Measurements from ENCODE around the gene HJV.
"Not testable (repeated sequence)": the region's sequence is repeated elsewhere in the genome, so short reads cannot be mapped to it uniquely, and the experiment has no call there.

Gene HJV

GRCh38 chr1:146048514-146049115 is 27.1 kb upstream of the HJV start:
- WGBS, result 96% methylated on average over 3 of the region's 8 CpGs

GRCh38 chr1:146046664-146047063 is 25.1 kb upstream of the HJV start:
- no peak overlapping the region for H2BK12ac ChIP-seq (ENCODE audit: low read length in 2 of 2)
- WGBS, result 84% methylated on average over 1 of the region's 1 CpG

More at GRCh38 chr1:146048514-146049115, 27.1 kb upstream of the HJV start:
- DNase-seq, result peak; percentile 49
- not testable (repeated sequence) for H2AK5ac ChIP-seq (ENCODE audit: low read length, severe bottlenecking); H2BK5ac ChIP-seq (ENCODE audit: low read depth, low read length, poor library complexity, severe bottlenecking); H3K9me3 ChIP-seq (ENCODE audit: control insufficient read depth, low read length); H3K4ac ChIP-seq (ENCODE audit: low read depth in 1 of 2, low read length in 2 of 2); H3K4me3 ChIP-seq (ENCODE audit: insufficient read depth in 1 of 2, low read depth in 1 of 2, low read length in 2 of 2); H3K18ac ChIP-seq (ENCODE audit: low read depth in 1 of 2, low read length in 2 of 2); H2BK12ac ChIP-seq (ENCODE audit: low read length in 2 of 2); H3K9ac ChIP-seq (ENCODE audit: low read length); H3K4me2 ChIP-seq (ENCODE audit: low read length, poor library complexity, severe bottlenecking); H2BK15ac ChIP-seq (ENCODE audit: low read depth, poor library complexity, severe bottlenecking); H2AFZ ChIP-seq (ENCODE audit: low read depth, low read length); H2BK120ac ChIP-seq (ENCODE audit: low read depth, low read length); H4K8ac ChIP-seq (ENCODE audit: low read length); H3K23ac ChIP-seq (ENCODE audit: low read length in 2 of 2); H3K27me3 ChIP-seq (ENCODE audit: control insufficient read depth in 1 of 2, insufficient read depth in 1 of 2, low read length in 2 of 2); H3K14ac ChIP-seq (ENCODE audit: low read length in 2 of 2); H4K91ac ChIP-seq (ENCODE audit: low read length); H3K36me3 ChIP-seq (ENCODE audit: control insufficient read depth in 1 of 2, insufficient read depth in 2 of 2, low read depth in 1 of 2, low read length in 2 of 2); H3K79me1 ChIP-seq (replicated peaks; ENCODE audit: low read length, poor library complexity, severe bottlenecking)
- H3K27ac ChIP-seq (ENCODE audit: low read length, poor library complexity, severe bottlenecking), result peak overlapping the region; percentile 17
- peaks cover 10% of the 10 kb centered on the region for H3K4me1 ChIP-seq (ENCODE audit: control insufficient read depth, insufficient read depth, low read depth, low read length)

GRCh38 chr1:146039844-146040194 is 18.3 kb upstream of the HJV start:
- Histone ChIP-seq H3K36me3 (ENCODE audit: control insufficient read depth in 1 of 2, insufficient read depth in 2 of 2, low read depth in 1 of 2, low read length in 2 of 2) (no peaks in the 10 kb centered on the region), H2BK15ac (ENCODE audit: low read depth, poor library complexity, severe bottlenecking) (no peak overlapping the region), H3K4me2 (ENCODE audit: low read length, poor library complexity, severe bottlenecking) (no peak overlapping the region), H3K9me3 (ENCODE audit: control insufficient read depth, low read length) (no peaks in the 10 kb centered on the region), H3K4me1 (ENCODE audit: control insufficient read depth, insufficient read depth, low read depth, low read length) (no peaks in the 10 kb centered on the region), H2BK5ac (ENCODE audit: low read depth, low read length, poor library complexity, severe bottlenecking) (no peak overlapping the region), H3K9ac (ENCODE audit: low read length) (peak overlapping the region; percentile 95), H2AK5ac (ENCODE audit: low read length, severe bottlenecking) (no peak overlapping the region), H3K27me3 (ENCODE audit: control insufficient read depth in 1 of 2, insufficient read depth in 1 of 2, low read length in 2 of 2) (no peaks in the 10 kb centered on the region), H2AFZ (ENCODE audit: low read depth, low read length) (no peak overlapping the region), H3K23ac (ENCODE audit: low read length in 2 of 2) (no peak overlapping the region), H3K4ac (ENCODE audit: low read depth in 1 of 2, low read length in 2 of 2) (no peak overlapping the region), H4K91ac (ENCODE audit: low read length) (no peak overlapping the region), H3K79me1 (replicated peaks; ENCODE audit: low read length, poor library complexity, severe bottlenecking) (no peaks in the 10 kb centered on the region), H3K18ac (ENCODE audit: low read depth in 1 of 2, low read length in 2 of 2) (no peak overlapping the region), H4K8ac (ENCODE audit: low read length) (no peak overlapping the region), H3K4me3 (ENCODE audit: insufficient read depth in 1 of 2, low read depth in 1 of 2, low read length in 2 of 2) (peak overlapping the region in 1 of 2 experiments; percentile 91), H3K14ac (ENCODE audit: low read length in 2 of 2) (no peak overlapping the region), H3K27ac (ENCODE audit: low read length, poor library complexity, severe bottlenecking) (no peak overlapping the region), H2BK12ac (ENCODE audit: low read length in 2 of 2) (no peak overlapping the region), H2BK120ac (ENCODE audit: low read depth, low read length) (no peak overlapping the region)
- WGBS, result 88% methylated on average over 9 of the region's 9 CpGs
- DNase-seq, result peak; percentile 14

More at GRCh38 chr1:146046664-146047063, 25.1 kb upstream of the HJV start:
- Histone ChIP-seq H4K91ac (ENCODE audit: low read length) (no peak overlapping the region), H2AFZ (ENCODE audit: low read depth, low read length) (no peak overlapping the region), H3K9ac (ENCODE audit: low read length) (no peak overlapping the region), H3K4me3 (ENCODE audit: insufficient read depth in 1 of 2, low read depth in 1 of 2, low read length in 2 of 2) (no peak overlapping the region), H3K27me3 (ENCODE audit: control insufficient read depth in 1 of 2, insufficient read depth in 1 of 2, low read length in 2 of 2) (no peaks in the 10 kb centered on the region), H3K27ac (ENCODE audit: low read length, poor library complexity, severe bottlenecking) (no peak overlapping the region), H3K79me1 (replicated peaks; ENCODE audit: low read length, poor library complexity, severe bottlenecking) (no peaks in the 10 kb centered on the region), H3K14ac (ENCODE audit: low read length in 2 of 2) (no peak overlapping the region), H2BK120ac (ENCODE audit: low read depth, low read length) (no peak overlapping the region), H2BK15ac (ENCODE audit: low read depth, poor library complexity, severe bottlenecking) (no peak overlapping the region), H3K18ac (ENCODE audit: low read depth in 1 of 2, low read length in 2 of 2) (no peak overlapping the region), H2AK5ac (ENCODE audit: low read length, severe bottlenecking) (no peak overlapping the region), H3K23ac (ENCODE audit: low read length in 2 of 2) (no peak overlapping the region), H3K4me2 (ENCODE audit: low read length, poor library complexity, severe bottlenecking) (no peak overlapping the region), H2BK5ac (ENCODE audit: low read depth, low read length, poor library complexity, severe bottlenecking) (no peak overlapping the region), H4K8ac (ENCODE audit: low read length) (no peak overlapping the region), H3K4me1 (ENCODE audit: control insufficient read depth, insufficient read depth, low read depth, low read length) (peaks cover 10% of the 10 kb centered on the region), H3K4ac (ENCODE audit: low read depth in 1 of 2, low read length in 2 of 2) (no peak overlapping the region), H3K9me3 (ENCODE audit: control insufficient read depth, low read length) (no peaks in the 10 kb centered on the region), H3K36me3 (ENCODE audit: control insufficient read depth in 1 of 2, insufficient read depth in 2 of 2, low read depth in 1 of 2, low read length in 2 of 2) (no peaks in the 10 kb centered on the region)
- DNase-seq, result no peak

DNA sequence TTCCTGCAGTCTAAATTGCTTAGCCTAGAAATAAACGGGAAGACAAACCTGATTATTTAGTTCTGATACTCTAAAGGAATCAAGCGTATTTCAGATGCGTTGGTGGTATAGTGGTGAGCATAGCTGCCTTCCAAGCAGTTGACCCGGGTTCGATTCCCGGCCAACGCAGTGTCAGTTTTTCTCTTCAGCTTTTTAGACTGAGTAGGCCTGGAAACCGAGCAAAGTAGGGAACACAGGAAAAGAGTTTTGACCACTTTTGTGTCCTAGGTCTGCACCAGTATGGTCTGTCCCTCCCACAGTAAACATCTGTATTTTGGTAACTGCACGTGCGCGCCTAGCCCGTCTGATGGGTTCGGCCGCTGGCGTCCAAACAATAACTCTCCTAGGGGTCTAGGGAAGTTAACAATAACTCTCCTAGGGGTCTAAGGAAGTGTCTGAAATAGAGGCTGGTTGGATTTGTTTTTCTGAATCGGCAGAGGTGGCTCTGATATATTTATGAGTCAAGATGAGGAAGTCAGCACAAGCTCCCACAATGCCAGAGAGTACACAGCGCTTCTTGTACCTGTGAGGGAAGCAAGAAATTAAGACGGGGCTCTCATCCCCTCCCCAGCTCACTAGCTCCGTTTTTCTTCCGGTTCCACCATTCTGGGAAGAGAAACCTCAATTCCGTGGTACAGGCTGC is 15.6 kb upstream of the HJV start:
- no peaks in the 10 kb centered on the region for H3K4me1 ChIP-seq (ENCODE audit: control insufficient read depth, insufficient read depth, low read depth, low read length)
- peak overlapping the region; percentile 95 for H3K9ac ChIP-seq (ENCODE audit: low read length)
- 0% methylated on average over 20 of the region's 21 CpGs for WGBS

More for the DNA sequence above, 15.6 kb upstream of the HJV start:
- Histone ChIP-seq H3K4me3 (ENCODE audit: insufficient read depth in 1 of 2, low read depth in 1 of 2, low read length in 2 of 2) (peak overlapping the region; percentile 64 to 91), H2AFZ (ENCODE audit: low read depth, low read length) (peak overlapping the region; percentile 20), H2AK5ac (ENCODE audit: low read length, severe bottlenecking) (no peak overlapping the region), H3K27ac (ENCODE audit: low read length, poor library complexity, severe bottlenecking) (peak overlapping the region; percentile 95), H3K4me2 (ENCODE audit: low read length, poor library complexity, severe bottlenecking) (peak overlapping the region; percentile 95), H3K18ac (ENCODE audit: low read depth in 1 of 2, low read length in 2 of 2) (peak overlapping the region; percentile 28 to 45), H3K9me3 (ENCODE audit: control insufficient read depth, low read length) (no peaks in the 10 kb centered on the region), H3K23ac (ENCODE audit: low read length in 2 of 2) (no peak overlapping the region), H3K4ac (ENCODE audit: low read depth in 1 of 2, low read length in 2 of 2) (peak overlapping the region in 1 of 2 experiments; percentile 51), H4K91ac (ENCODE audit: low read length) (peak overlapping the region; percentile 75), H2BK5ac (ENCODE audit: low read depth, low read length, poor library complexity, severe bottlenecking) (no peak overlapping the region), H3K79me1 (replicated peaks; ENCODE audit: low read length, poor library complexity, severe bottlenecking) (no peaks in the 10 kb centered on the region), H3K27me3 (ENCODE audit: control insufficient read depth in 1 of 2, insufficient read depth in 1 of 2, low read length in 2 of 2) (no peaks in the 10 kb centered on the region), H4K8ac (ENCODE audit: low read length) (no peak overlapping the region), H2BK120ac (ENCODE audit: low read depth, low read length) (no peak overlapping the region), H3K36me3 (ENCODE audit: control insufficient read depth in 1 of 2, insufficient read depth in 2 of 2, low read depth in 1 of 2, low read length in 2 of 2) (no peaks in the 10 kb centered on the region), H2BK12ac (ENCODE audit: low read length in 2 of 2) (peak overlapping the region in 1 of 2 experiments; percentile 28), H2BK15ac (ENCODE audit: low read depth, poor library complexity, severe bottlenecking) (no peak overlapping the region), H3K14ac (ENCODE audit: low read length in 2 of 2) (no peak overlapping the region)
- peak; percentile 95 for DNase-seq
